ENCODE results near the gene ANGEL1. TPM values are rescaled to one million over a fixed set of nuclear protein-coding genes. Genes with fewer than 3 reads are reported as not detected.

The ANGEL1 gene
- total RNA-seq, 1 donor from 2014 or later: 22.6 TPM

DNA sequence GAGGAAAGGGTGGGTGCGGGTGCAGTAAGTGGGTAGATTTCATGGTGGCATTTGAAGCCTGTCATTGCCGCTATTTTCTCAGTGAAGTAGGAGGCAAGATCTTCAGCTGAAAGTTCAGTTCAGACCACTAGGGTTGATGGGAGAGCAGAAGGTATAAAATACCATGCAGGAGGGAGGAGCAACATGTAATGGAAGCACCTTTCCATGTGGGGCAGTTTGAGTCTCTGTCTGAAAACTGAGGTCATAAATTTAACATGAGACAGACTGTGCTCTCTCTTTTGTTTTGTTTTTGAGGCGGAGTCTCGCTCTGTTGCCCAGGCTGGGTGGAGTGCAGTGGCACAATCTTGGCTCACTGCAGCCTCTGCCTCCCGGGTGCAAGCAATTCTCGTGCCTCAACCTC is 36.2 kb upstream of the ANGEL1 start:
- peaks cover 12% of the 10 kb centered on the region for H3K4me1 Mint-ChIP-seq (ENCODE audit: unreplicated experiment)
- no peak for DNase-seq (ENCODE audit: low spot score)
- TF ChIP-seq, protein P1, sequence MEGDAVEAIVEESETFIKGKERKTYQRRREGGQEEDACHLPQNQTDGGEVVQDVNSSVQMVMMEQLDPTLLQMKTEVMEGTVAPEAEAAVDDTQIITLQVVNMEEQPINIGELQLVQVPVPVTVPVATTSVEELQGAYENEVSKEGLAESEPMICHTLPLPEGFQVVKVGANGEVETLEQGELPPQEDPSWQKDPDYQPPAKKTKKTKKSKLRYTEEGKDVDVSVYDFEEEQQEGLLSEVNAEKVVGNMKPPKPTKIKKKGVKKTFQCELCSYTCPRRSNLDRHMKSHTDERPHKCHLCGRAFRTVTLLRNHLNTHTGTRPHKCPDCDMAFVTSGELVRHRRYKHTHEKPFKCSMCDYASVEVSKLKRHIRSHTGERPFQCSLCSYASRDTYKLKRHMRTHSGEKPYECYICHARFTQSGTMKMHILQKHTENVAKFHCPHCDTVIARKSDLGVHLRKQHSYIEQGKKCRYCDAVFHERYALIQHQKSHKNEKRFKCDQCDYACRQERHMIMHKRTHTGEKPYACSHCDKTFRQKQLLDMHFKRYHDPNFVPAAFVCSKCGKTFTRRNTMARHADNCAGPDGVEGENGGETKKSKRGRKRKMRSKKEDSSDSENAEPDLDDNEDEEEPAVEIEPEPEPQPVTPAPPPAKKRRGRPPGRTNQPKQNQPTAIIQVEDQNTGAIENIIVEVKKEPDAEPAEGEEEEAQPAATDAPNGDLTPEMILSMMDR (IDR thresholded peaks at IDR 0.05; ENCODE audit: unreplicated experiment): no peak

GRCh38 chr14:76846331-76847047 is 33.8 kb upstream of the ANGEL1 start:
- H3K4me3 Mint-ChIP-seq (ENCODE audit: unreplicated experiment): no peak overlapping the region
- no peak overlapping the region for H3K27ac Mint-ChIP-seq (ENCODE audit: unreplicated experiment)
- no peaks in the 10 kb centered on the region for H3K9me3 Mint-ChIP-seq (ENCODE audit: unreplicated experiment)
- H3K36me3 Mint-ChIP-seq (ENCODE audit: low read depth, unreplicated experiment): peaks cover 5% of the 10 kb centered on the region
- TF ChIP-seq, protein P1 (IDR thresholded peaks at IDR 0.05; ENCODE audit: unreplicated experiment): no peak
- H3K4me1 Mint-ChIP-seq (ENCODE audit: unreplicated experiment): peaks cover 9% of the 10 kb centered on the region
- DNase-seq (ENCODE audit: low spot score): no peak
- peaks cover 3% of the 10 kb centered on the region for H3K27me3 Mint-ChIP-seq (ENCODE audit: unreplicated experiment)

More for the DNA sequence above, 36.2 kb upstream of the ANGEL1 start:
- Mint-ChIP-seq H3K27ac (ENCODE audit: unreplicated experiment) (no peak overlapping the region), H3K4me3 (ENCODE audit: unreplicated experiment) (no peak overlapping the region), H3K36me3 (ENCODE audit: low read depth, unreplicated experiment) (peaks cover 5% of the 10 kb centered on the region), H3K27me3 (ENCODE audit: unreplicated experiment) (peaks cover 4% of the 10 kb centered on the region), H3K9me3 (ENCODE audit: unreplicated experiment) (no peaks in the 10 kb centered on the region)

- Mint-ChIP-seq H3K27ac (ENCODE audit: unreplicated experiment) (peak overlapping the region; percentile 14), H3K27me3 (ENCODE audit: unreplicated experiment) (no peaks in the 10 kb centered on the region), H3K9me3 (ENCODE audit: unreplicated experiment) (no peaks in the 10 kb centered on the region), H3K36me3 (ENCODE audit: low read depth, unreplicated experiment) (peaks cover 5% of the 10 kb centered on the region), H3K4me3 (ENCODE audit: unreplicated experiment) (no peak overlapping the region), H3K4me1 (ENCODE audit: unreplicated experiment) (peaks cover 9% of the 10 kb centered on the region)
- TF ChIP-seq, protein P1 (IDR thresholded peaks at IDR 0.05; ENCODE audit: unreplicated experiment): no peak
- peak; percentile 61 for DNase-seq (ENCODE audit: low spot score)
Measured at GRCh38 chr14:76844223-76844622, 31.5 kb upstream of the ANGEL1 start.

DNA sequence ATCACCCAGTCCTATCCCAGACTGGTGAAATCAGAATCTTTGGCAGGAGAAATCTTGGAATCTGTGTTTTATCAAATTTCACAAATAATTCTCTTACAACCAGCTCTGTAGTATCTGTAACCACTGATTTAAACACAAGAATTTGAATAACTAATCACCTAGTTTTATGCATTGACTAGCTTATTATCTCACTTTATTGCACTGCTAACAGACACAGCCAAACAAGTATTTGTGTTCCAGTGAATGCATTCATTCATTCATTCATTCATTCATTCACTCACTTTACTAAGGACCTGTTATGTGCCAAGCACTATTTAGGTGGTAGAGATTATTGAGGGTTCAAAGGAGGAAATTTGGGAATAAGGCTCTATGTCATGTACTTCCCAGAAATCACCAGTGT is 29.7 kb upstream of the ANGEL1 start:
- Mint-ChIP-seq H3K4me3 (ENCODE audit: unreplicated experiment) (no peak overlapping the region), H3K27me3 (ENCODE audit: unreplicated experiment) (no peaks in the 10 kb centered on the region), H3K4me1 (ENCODE audit: unreplicated experiment) (peaks cover 9% of the 10 kb centered on the region), H3K27ac (ENCODE audit: unreplicated experiment) (no peak overlapping the region), H3K9me3 (ENCODE audit: unreplicated experiment) (no peaks in the 10 kb centered on the region), H3K36me3 (ENCODE audit: low read depth, unreplicated experiment) (no peaks in the 10 kb centered on the region)
- TF ChIP-seq, protein P1 (IDR thresholded peaks at IDR 0.05; ENCODE audit: unreplicated experiment): no peak
- no peak for DNase-seq (ENCODE audit: low spot score)

- TF ChIP-seq, protein P1 (IDR thresholded peaks at IDR 0.05; ENCODE audit: unreplicated experiment): no peak
- Mint-ChIP-seq H3K4me3 (ENCODE audit: unreplicated experiment) (no peak overlapping the region), H3K4me1 (ENCODE audit: unreplicated experiment) (no peaks in the 10 kb centered on the region), H3K9me3 (ENCODE audit: unreplicated experiment) (no peaks in the 10 kb centered on the region), H3K36me3 (ENCODE audit: low read depth, unreplicated experiment) (no peaks in the 10 kb centered on the region), H3K27me3 (ENCODE audit: unreplicated experiment) (no peaks in the 10 kb centered on the region), H3K27ac (ENCODE audit: unreplicated experiment) (no peak overlapping the region)
- no peak for DNase-seq (ENCODE audit: low spot score)
Measured at GRCh38 chr14:76837524-76837923, 24.8 kb upstream of the ANGEL1 start.
